GM21515 (cell line): ENCODE results near the gene RBM19.
"Not testable (repeated sequence)": the region's sequence is repeated elsewhere in the genome, so short reads cannot be mapped to it uniquely, and the experiment has no call there.

Experiments
- ATAC-seq: cut with Tn5 transposase; IDR thresholded peaks from one replicate; pipeline ENCODE4 v1.9.1; 2021; ENCODE audit not compliant: unreplicated experiment

The RBM19 gene

DNA sequence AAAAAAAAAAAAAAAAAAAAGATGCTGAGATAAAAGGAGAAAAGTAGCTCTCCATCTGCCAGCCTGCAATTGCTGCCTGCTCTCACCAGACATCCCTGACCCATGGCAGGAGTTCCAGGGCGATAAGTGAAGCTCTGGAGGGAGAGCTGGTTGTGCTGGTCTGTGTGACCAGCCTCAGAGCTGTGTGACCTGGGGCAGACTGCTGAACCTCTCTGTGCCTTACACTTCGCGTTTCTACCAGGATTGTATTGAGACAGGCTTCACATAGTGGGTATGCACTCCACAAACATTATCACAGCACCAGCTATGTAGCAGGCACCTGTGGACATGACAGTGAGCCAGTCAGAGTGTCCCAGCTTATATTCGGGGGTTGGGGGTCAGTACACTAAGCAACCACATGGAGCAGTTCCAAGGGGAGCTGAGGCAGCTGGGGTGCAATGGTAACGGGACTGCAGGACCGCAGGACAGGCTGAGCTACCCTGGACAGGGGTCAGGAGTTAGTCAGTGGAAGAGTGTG, 57.5 kb downstream of the RBM19 start:
- ATAC-seq: no peak

DNA sequence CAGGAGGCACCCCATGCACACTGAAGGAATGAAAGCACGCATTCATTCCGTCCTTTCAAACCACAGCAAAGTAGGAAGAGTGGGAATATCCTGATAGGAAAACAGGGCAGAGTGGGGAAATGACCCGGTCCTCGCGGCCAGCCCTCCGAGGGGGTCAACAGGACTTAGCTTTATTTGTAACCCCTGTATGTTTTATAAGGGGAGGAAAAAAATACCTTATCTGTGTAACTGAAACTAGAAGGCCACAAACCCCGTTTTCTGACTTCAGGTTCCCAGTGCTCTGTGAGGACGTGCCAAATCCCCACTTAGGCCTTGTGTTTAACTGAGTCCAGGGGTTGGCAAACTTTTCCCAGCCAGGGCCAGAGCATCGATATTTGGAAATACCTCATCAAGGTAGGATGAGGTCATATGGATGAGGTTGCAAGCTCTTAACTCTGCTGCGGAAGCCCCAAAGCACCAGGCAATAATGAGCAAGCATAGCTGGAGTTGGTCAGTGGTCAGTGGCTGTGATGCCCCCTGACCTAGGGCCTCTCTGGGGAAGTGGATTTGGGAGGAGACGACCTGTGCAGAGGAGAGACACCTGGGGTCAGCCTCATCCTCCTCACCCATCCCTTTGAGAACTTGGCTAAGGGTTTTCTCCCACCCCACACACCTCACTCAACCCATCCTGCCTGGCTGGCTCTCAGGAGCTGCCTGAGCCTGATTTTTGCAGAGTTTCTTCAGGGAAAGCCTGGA, 58.5 kb downstream of the RBM19 start:
- ATAC-seq: no peak

DNA sequence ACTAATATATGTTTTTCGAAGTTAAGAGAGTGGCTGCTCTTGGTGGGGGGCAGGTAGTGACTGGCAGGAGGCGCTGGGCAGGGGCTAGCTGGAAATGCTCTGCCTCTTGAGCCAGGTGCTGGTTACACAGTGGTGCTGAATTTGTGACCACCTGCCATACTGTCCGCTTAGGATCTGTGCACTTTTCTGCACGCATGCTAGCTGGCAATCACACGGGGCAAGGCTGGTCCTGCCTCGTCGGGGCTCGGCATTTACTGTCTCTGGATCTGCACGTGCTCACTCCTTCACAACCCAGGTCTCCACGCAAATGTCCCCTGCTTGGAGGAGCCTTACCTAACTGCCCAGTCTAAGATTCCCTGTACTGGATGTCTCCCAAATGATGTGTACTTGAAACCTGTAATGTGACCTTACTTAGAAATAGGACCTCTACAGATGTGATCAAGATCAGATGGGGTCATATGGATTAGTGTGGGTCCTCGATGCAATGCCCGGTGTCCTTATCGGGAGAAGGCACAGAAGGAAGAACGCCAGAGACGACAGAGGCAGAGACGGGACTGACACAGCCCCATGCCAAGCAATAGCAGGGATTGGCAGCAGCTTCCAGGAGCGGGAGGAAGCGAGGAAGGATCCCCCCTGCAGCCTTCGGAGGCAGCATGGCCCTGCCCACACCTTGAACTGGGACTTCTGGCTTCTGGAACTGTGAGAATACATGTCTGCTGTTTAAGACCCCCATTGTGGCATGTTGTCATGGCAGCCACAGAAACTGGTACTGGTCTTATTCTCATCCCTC, 59.5 kb downstream of the RBM19 start:
- no peak for ATAC-seq

DNA sequence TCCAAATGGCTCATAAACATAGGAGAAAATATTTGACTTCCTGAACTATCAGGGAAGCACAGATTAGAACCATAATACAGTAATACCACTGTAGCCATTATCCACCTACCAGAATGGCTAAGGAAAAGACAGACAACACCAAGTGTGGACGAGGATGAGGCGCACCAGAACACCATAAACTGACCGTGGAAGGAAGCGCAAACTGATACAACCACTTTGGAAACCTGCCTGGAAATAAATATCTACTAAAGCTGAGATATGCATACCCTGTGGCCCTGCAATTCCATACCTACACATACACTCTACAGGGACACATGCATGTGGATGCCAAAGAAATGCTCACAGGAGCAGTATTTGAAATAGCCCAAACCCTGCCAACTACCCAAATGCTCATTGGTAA, 60.3 kb downstream of the RBM19 start:
- ATAC-seq: no peak

DNA sequence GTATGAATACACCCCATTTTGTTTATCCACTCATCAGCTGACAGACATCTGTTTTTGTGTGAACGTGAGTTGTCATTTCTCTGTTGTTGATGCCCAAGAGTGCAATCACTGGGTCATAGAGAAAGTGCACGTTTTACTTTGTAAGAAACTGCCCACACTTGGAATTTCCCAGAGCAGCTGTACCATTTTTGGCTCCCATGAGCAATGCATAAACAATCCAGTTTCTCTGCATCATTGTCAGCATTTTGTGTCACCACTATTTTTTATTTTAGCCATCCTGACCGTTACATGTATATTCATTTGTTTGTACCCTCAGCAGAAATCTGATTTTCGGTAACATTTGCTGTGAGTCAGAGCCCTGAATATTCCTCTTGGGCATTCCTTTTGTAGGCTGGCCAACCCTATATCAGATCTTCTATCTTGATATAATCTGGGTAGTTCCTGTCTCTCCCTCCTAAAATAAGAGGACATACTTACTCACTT, 62.7 kb downstream of the RBM19 start:
- ATAC-seq: no peak

DNA sequence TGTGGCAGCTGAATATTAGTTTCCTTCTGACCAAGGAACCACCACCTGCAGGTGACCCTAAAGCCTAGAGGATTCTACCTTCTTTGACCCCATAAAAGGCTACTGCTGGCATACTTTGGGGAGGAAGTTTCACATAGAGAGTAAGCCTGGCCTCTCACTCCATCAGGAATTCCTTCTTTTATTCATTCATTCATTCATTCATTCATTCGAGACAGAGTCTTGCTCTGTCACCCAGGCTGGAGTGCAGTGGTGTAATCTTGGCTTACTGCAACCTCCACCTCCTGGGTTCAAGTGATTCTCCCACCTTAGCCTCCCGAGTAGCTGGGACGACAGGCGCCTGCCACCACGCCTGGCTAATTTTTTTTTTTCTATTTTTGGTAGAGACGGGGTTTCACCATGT, 64.8 kb downstream of the RBM19 start:
- not testable (repeated sequence) for ATAC-seq

DNA sequence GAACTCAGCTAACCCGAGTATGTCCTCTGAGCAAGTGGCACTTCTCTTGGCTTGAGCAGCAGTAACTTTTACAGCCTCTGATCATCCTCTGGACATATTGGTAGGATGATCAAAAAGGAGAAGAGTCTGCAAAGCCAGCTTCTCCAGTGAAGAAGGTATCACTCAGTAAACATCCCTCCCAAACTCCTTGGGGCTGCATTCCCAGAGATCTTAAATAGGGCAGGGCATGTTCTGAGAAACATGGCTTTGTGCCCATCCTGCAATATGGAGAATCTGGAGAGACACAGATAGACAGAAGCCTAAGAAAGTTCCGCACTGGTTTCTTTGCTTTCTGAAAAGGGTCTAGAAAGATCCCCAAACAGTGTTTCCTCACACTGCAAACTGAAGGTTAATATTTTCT, 65.4 kb downstream of the RBM19 start:
- no peak for ATAC-seq

DNA sequence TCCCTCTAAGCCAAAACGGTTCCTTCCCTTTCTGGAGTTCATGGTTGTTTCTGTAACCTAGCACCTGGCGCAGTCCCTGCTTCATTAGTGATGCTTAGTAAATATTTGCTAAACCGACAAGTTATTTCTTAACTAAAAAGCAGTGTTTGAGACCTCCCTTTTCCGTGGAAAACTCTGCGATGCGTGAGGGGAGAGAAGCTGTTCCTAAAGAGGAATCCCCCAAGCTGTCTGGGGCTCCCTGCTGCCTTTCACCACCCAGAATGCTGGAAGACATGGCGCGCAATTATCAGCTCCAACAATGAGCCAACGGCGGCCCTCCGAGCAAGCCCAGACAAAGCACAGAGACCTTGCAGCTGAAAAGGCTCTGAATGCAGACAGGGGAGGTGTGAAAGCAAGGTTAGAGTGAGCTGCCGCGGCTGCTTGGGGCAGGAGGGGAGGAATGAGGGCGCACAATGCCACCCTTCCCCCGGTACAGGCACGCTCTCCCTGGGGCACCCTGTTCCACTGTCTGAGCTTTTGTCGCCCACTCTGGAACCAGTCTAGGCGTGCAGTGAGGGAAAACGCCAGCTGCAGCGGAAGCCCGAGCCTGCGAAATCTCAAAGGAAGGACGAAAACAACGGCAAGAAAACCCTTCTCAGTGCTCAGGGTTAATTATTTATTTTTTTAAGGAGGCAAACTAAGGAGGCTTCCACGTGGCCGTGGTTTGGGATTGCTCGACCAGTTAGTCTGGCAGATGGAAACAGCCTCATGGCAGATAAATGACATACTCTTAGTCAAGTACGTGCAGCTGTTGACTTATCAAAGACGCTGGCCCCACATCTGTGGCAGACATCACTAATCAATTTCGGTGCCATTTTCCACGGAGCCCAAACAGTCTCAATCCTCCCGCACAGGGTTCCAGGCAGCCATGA, 66.3 kb downstream of the RBM19 start:
- no peak for ATAC-seq

DNA sequence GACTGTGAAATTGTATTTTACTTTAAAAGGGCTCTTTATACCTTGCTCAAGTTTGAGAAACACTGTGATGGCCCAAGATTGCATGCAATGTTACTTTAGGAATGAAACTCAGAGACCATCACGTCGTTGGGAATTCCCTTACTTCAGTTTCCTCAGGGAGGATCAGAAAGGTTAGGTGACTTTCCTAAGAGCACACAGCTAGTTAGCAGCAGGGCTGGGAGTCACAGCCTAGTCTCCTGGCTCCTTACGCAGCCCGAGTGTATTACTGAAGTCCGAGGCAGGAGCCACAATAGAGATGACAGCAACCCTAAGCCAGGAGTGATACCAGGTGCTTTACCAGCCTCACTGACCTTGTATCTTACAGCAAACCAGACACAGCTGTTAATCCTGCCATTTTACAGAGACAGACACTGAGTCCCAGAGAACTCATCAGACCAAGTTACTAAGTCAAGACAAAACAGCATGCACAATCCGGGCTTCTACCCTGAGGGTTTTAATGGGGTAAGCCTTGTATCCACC, 67.0 kb downstream of the RBM19 start:
- no peak for ATAC-seq

DNA sequence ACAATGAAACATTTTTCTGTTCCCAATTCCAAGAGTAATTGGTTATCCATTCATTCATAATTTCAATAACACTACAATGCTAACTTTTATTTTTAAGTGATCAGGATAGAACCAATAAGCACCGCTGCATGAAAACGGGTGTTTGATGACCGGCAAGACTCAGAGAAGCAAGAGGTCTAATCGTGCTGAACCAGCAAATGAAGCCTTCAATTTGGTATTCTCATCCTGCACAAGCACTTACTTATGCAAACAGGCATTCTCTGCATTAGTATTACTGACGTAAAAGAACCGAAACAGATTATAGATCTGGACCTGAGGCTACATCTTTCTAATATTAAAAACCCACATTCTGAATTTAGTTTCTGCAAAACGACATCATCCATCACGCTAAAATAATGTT, 67.7 kb downstream of the RBM19 start:
- ATAC-seq: no peak

DNA sequence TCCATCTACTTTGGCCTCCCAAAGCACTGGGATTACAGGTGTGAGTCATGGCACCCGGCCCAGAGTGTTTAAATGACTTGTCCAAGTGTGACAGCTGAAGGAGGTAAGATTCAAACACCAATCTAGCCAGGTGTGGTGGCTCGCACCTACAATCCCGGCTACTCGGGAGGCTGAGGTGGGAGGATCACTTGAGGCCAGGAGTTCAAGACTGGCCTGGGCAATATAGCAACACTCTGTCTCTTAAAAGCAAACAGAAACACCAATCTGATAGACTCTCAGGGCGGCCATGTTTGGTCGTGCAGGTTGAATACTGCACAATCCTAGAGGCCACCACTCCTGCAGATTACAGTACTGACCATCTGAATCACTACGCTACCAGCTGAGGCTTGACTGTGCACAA, 68.7 kb downstream of the RBM19 start:
- ATAC-seq: no peak

DNA sequence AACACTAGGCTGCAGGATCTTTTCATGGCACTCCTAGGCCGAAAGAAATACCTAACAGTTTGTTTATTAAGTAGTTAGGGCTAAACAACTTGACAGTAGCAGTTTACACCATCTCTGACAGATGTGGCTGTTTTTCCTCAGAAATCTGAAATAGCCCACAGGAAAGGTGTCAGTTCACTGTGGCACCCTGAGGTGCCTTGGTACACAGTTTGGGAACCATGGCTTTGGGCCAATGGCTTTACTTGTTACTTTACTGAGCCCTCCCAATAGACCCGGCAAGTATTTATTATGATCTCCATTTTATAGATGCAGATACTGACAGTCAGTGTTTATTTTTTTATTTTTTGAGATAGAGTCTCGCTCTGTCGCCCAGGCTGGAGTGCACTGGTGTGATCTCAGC, 69.3 kb downstream of the RBM19 start:
- no peak for ATAC-seq

DNA sequence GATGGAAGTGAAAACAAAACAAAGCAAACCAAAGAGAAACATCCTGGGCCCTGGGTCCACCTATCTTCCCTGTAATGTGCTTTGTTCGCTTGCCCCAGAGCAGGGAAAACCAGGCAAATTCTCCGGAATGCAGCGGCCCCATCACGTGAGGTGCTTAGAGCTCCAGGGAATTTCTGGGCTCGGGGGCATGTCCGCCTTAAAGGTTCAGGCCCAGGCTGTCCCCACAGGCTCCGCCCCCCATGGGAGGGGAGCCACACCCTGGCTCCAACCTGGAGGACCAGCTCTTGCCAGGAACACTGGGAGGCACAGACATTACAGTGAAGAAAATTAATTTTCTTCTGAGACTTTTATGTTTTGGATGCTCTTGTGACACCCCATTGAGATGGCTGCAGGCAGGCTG, 69.9 kb downstream of the RBM19 start:
- no peak for ATAC-seq

DNA sequence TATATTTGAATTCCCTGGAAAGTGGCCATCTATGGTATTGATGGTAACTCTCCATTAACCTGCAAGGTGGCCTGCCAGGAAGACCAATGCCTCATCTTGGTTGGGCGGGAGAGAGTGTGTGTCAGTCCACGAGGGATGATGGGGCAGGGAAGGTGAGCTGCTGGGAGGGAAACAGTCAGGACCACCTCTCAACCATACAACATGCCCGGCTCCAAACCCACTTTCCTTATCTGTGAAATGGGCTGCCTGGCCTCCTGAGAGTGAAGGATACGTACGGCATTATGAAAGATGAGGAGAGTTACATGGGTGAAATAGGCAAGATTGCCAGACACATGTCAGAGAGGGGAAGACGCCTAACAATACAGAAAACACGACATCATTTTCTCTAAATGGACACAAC, 70.9 kb downstream of the RBM19 start:
- no peak for ATAC-seq

DNA sequence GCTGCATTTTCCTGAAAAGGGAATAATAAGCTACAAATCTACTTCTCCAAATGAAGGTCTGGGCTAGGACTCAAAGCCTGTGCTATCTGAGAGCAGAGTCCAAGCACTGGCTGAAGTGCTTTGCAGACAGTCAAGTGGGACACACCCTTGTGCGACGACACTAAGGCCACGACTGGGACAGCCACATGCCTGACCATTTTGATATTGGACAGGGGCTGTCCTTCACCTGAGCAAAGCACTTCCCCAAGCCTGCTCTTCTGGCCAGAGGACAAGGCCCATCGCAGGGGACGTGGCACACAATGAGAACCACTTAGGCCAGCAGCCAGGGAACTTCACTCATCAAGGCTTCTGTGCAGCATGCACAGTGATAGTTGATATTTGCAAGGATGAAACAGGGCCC, 71.4 kb downstream of the RBM19 start:
- ATAC-seq: no peak

DNA sequence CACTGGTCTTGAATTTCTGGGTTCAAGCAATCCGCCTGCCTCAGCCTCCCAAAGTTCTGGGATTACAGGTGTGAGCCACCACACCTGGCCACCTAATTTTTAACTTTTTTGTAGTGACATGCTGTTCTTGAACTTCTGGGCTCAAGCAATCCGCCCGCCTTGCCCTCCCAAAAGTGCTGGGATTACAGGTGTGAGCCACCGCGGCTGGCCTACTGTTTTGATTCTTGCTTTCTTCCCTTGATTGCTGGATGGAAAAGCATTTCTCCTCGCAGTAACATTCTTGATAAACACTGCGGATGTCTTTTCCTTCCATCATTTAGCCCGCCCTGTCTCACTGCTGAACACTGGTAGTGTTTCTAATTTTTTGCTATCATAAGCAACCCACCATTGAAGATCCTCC, 72.9 kb downstream of the RBM19 start:
- ATAC-seq: no peak

DNA sequence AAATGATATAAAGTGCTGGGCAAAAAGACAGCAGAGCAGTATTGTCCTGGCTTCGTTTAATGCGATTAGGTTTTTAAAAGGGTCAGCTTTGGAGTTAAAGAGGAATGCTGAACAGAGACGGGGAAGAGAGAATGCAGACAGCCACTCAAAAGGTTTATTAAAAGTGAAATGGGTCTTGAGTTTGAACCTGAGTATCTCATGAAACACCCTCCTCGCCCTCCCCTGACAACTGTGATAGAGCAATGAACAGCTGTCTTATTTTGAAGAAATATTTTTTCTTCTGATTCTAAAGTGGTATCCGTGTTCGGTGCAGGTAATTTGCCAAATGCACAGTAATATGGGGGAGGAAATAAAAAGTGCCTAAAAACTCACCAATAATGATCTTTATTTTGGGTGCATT, 73.6 kb downstream of the RBM19 start:
- ATAC-seq: no peak

DNA sequence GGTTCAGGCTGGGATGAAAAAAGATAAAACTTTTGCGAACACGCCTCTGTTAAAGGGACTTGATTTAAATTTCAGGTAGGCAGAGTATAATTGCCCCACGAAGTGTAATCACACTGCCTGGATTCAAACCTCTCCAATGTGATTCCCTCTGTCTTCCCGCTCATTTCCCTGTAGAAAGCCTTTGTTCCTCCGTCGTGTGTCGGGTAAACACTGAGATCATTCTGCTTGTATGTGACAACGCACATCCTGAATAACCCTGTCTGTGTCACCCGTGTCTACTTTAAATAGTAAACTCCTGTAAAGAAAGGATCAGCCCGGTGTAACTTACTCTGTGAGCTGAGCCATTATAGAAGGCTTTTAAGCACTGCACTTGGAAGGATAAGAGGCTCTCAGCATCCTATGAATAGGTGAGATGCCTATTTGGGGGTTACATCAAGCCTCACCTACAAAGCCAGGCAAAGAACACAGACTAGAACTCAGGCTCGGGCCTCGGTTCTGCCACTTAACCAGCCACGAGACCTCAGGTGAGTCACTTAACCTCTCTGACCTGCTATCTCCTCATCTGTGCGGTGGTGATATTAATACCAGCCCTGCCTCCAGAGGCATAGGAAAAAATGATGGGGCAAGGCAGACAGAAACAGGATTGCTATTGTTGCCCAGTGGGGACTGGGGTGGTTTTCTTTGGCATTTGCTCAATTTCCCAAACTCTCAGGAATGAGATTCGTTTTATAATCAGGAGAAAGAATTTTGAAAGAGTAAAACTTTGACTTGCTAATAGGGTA, 74.2 kb downstream of the RBM19 start:
- no peak for ATAC-seq

DNA sequence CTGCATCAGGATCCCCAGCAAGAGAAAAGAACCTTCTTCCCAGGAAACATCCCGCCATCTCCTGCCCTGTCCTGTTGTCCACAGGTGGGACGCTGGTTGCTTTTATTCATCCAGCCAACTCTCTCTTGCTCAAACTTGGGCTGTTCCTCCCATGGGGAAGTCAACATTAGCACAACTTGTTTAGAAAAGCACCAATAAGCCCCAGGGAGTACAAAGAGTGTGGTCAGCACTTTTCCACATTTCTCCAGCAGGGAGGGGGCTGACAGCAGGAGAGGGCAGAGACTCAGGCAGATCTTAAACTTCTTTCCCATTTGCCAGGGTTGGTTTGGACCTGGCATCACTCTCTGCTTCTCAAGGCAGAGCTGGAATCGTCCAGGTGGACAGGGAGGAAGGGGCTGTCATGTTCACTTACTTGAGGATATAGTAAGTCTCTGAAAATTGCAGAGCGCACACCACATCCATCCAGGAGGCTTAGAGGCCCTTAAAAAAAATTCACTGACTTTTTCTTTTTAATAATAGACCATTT, 74.9 kb downstream of the RBM19 start:
- ATAC-seq: no peak
